Fibroblast of the conjunctiva (primary cell): Measurements from ENCODE around the gene HOOK1.
"Not testable (repeated sequence)": the region's sequence is repeated elsewhere in the genome, so short reads cannot be mapped to it uniquely, and the experiment has no call there.

Experiments
- DNase-seq: peaks from one replicate; pipeline ENCODE4 v3.0.0-alpha.2; 2010; ENCODE audit warnings: low read depth

The HOOK1 gene

DNA sequence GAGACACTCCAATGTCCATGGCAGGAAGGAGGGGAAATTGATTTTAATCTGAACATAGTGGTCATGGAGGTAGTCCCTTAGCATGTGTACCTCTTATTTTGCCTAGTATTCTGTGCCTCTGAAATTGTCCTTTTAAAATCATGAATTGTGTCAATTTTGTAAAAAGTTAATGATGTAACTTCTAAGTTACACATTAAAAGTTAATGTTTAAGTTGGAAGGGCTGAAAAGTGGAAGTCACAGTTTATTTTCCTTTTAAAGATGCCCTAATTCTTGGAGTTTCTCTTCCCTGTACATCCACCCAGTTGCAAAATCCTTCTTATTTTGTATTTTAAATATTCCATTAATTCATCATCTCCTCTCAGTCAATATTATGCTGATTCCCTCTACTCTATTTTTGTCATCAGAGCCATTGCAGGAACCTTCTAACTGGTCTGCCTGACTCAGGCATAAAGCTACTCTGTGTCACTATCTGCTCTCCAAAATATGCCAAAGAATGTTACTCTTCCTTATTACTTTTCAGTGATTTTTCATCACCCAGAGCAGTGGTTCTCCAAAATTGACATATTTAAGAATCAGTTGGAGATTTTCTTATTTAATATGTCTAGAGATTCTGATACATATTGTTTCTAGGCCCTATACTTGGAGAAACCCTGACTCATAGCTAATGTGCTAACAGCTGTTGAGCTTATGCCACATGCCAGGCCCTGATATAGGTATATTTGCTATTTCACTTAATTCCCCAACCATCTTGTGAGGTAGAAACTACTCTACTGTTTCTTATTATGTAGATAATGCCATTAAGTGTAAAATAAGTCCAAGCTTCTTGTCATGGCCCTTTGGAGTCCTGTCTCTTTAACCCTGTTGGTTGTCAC, 5.1 kb downstream of the HOOK1 start:
- no peak for DNase-seq

DNA sequence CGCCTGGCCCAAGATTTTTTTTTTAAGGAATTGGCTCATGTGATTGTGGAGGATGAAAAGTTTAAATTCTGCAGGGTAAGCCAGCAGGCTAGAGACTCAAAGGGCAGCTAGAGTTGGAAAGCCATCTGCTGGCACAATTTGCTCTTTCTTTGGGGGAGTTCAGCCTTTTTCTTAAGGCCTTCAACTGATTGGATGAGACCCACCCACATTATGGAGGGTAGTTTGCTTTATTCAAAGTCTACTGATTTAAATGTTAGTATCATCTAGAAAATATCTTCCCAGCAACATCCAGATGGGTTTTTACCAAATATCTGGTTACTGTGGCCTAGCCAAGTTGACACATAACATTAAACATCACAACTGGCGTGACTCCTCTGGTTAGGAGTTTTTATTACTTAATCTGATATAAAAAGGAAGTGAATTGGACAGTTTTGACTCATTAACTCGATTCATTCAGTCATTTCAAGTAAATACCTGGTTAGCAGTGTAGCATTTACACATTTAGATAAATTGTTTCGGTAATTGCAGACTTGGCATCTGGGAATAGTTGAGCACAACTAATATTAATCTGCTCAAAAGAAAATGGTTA, 12.4 kb downstream of the HOOK1 start:
- no peak for DNase-seq

DNA sequence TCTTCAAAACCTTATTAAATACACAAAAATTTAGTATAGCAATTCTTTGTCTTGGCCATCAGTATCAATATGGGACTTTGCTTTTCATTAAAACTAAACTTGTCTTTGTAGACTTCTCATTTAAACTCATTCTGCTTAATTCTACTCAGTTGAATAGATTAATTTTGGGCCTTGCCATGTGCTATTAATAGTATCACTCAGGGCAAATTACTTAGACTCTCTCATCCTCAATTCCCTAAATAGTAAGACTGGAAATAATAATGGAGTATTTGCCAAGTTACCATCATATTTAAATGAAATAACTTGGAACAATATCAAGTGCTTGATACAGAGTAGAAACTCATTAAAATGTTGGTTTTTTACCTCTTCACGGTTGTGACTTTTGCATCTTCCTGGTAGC, 13.4 kb downstream of the HOOK1 start:
- no peak for DNase-seq

DNA sequence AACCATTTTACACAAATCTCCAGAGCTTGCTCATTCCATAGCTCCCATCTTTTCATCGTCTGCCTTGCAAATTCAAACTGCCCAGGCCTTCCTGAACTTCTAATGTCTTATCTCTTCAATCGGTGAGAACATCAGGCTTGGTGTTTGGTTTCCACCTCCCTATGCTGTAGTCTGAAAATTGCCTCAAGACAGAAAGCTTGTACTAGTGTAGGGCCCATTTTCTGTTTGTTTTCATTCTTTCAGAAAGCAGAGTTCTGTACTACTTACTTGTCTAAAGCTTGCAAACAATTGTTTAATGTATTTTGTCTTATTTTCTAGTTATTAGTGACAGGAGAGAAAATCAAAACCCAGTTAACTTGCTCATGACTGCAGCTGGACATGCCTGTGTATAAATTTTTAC, 16.8 kb downstream of the HOOK1 start:
- no peak for DNase-seq

DNA sequence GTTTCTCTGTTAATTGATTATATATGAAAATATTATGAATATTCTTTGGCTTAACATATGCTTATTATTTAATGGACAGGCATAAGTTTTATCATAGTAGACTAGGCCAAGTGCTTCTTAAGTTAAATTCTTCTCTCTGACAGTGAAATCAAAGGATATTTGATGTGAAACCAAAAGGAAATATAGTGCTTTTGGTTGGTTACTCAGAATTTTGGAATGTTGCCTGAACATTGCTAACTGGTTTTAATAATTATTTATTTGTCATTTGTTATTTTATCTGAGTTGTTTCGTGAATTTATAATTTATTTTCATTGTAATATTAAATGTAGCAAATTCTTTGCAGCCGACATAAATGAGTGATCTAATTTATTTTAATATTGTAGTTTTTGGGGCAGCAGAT, 18.3 kb downstream of the HOOK1 start:
- no peak for DNase-seq

DNA sequence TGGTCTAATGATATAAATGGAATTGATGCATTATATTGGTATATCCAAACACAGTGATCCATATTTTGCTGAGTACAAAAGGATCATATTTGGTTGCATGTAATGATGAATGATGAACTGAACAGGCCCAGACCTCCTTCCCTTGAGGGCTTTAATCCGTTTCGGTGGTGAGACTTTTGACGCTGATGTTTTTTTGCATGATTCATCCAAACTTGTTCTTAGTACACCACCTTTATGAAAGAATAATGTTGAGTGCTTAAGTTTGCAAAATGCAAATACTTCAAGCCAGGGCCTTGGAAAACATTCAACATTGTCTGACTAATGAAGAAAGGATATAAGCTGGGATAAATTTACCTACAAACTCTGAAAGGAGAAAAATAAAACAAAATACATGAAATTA, 19.2 kb downstream of the HOOK1 start:
- DNase-seq = no peak

DNA sequence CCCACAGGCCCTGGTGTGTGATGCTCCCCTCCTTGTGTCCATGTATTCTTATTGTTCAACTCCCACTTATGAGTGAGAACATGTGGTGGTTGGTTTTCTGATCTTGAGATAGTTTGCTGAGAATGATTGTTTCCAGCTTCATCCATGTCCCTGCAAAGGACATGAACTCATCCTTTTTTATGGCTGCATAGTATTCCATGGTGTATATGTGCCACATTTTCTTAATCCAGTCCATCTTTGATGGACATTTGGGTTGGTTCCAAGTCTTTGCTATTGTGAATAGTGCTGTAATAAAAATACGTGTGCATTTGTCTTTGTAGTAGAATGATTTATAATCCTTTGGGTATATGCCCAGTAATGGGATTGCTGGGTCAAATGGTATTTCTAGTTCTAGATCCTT, 23.1 kb downstream of the HOOK1 start:
- DNase-seq = not testable (repeated sequence)

DNA sequence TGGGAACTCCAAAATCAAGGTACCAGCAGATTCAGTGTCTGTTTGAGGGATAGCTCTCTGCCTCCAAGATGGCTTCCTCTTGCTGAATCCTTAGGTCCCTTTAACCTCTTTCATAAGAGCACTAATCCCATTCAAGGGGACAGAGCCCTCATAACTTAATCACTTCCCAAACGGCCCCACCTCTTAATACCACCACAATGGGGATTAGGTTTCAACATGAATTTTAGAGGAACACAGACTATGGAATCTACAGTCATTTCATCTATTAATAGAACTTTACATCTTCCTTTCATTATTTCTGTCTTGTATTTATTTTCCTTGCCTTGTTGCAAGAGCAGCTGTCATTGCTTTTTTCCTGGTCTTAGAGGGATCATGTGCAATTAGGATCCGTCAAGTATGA, 30.3 kb downstream of the HOOK1 start:
- DNase-seq = no peak

DNA sequence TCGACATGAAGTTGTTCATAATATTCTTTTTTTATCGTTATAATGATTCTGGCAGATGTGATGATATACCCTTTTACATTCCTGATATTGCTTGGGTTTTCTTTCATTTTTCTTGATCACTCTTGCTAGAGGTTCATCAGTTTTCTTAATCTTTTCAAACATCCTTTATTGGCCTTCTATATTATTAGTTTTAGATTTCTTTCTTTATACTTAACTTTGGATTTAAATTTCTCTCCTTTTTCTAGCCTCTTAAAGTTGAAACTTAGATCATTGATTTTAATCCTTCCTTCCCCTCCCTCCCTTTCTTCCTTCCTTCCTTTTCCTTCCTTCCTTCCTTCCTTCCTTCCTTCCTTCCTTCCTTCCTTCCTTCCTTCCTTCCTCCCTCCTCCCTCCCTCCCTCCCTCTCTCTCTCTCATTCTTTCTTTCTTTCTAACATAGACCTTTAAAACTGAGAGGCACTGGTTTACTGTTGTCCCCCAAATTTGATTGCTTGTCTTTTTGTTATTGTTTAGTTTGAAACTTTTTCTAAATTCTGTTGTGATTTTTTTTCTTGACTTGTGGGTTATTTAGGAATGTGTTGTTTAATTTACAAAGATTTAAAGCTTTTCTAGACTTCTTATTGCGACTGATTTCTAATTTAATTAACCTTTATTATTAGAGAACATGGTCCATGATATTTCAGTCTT, 31.6 kb downstream of the HOOK1 start:
- no peak for DNase-seq

DNA sequence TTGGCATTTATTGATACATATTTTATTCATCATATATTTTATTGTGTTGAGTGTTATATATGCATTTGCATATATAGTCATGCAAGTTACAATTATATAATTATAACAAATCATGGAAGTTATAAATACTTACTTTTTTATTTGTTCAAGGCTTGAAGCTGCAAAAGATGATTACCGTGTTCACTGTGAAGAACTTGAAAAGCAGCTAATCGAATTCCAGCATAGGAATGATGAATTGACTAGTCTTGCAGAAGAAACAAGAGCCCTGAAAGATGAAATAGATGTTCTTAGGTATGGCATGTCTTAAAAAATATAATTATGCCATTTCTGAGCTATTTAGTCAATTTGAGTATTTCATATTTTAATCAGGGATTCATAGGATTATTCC, 32.1 kb downstream of the HOOK1 start:
- no peak for DNase-seq

DNA sequence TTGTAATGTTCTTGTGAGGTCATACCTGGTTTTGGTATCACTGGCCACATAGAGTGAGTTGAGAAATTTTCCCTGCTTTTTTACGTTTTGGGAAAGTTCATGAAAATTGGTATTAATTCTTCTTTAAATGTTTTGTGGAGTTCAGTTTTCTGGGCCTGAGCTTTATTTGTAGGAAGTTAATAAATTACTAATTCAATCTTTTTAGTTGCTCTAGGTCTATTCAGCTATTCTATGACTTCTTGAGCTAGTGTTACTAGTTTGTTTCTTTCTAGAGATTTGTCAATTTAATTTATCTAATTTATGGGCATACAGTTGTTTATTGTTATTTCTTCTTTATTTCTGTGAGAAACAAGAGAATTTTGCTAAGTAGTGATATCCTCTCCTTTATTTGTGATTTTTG, 37.4 kb downstream of the HOOK1 start:
- no peak for DNase-seq

DNA sequence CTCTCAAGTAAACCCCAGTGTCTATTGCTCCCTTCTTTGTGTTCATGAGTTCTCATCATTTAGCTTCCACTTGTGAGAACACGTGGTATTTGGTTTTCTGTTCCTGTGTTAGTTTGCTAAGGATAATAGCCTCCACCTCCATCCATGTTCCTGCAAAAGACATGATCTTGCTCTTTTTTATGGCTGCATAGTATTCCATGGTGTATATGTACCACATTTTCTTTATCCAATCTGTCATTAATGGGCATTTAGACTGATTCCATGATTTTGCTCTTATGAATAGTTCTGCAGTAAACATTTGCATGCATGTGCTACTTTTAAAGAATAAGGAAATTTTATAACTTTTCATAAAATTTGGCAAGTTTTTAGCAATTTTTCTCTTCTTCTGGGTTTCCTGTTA, 40.5 kb downstream of the HOOK1 start:
- not testable (repeated sequence) for DNase-seq

DNA sequence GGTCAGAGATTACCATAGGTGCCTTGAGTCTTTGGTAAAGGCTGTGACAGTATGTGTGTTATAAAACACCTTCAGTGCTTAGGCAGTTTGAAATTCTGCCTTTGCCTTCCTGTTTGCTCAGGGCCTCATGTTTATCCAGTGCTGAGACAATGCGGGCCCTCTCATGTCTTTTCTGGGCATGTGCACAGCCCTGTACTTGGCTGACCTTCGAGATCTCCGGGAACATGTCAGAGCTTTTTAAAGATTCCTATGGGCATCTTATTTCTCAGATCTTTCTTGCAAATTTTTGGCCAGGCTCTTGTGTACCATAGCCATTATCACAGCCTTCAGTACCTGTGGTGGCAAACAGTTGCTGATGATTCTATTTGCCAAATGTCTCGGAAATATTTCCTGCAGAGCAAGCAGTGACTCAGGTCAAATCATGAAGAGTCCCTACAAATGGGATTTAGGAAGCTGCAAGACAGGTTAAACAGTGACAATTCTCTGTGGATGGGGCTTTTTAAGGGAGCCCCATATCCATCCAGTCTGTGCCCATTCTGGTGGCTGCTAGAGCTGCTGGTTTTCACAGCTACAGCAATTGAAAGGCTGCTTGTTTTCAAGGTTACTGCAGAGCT, 42.1 kb downstream of the HOOK1 start:
- no peak for DNase-seq

DNA sequence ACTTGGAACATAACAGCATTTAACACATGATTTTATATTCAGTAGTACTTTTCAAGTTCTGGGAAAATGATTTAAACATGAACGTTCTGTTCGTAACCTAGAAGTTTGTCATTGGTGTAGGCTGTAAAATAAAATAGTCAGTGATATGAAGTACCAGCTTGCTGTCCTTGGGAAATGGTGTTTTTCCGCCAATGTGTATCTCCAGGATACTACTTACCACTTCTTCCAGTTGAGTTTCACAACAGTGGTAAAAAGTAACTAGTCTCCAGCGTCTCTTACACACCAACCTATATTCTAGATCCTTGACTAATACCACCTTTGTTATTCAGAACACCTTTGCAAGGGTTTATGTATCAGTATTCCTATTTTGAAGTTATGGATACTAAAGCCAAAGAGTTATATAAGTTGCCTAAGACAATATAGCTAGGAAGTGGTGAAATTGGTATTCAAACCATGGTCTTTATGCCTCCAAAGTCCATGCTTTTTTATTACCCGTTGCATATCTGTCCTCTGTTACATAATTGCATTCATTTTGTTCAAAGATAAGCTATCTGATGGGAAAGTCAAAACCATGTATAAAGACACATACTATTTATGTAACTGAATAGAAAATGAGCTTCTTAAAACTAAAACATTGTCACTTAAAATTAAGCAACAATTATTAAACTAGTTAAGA, 43.1 kb downstream of the HOOK1 start:
- DNase-seq = no peak

DNA sequence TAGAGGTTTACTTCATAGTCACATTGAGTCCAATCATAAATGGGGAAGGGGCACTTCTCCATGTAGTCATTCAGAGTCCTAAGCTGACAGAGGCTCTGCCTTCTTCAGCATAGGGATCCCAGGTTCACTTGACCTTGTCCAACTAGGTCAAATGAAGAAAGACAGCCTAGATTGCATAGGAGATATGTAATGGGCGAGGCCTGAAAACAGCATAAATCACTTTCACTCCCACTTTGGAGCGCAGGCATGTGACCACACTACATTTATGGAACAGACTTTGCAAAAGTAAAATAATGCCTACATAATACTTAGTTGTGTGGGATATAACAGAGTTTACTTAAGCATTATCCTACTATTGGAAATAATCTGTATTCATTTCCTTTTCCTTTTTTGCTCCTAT, 51.7 kb downstream of the HOOK1 start:
- no peak for DNase-seq

DNA sequence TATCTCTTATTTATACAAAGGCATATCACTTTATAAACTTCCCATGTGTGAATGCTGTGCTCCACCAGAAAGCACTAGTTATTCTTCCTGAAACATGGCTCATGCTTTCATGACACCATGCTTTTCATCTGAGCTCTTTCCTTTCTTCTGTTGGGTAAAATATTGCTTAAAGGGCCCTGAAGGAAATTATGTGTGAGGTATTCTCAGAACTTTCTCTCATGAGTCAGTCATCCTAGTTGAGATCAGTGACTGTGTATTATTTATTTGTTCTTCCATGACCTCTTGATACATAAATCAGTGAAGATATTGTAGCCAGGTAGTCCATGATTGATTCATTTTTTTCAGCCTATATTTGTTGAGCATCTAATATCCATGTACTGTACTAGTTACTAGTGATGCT, 57.0 kb downstream of the HOOK1 start:
- DNase-seq = no peak

DNA sequence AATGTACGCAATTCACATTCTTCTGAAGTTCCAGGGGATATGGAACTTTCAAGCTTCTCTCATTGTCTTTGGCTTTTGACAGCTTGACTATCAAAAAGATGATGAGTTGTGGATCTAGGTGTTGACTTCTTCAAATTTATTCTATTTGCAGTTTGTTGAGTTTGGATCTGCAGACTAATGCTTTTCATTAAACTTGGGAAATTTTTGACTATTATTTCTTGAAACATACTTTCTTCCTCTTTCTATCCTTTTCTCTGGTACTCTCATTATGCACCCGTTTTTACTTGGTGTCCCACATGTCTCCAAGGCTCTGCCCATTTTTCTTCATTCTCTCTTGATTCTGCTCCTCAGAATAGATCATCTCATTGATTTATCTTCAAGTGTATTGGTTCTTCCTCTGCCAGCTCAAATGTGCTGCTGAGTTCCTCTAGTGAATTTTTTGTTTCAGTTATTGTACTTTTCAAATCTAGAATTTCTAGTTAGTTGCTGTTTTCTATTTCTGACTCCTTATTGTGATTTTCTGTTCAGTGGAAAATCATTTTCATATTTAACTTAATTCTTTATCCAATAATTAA, 62.4 kb downstream of the HOOK1 start:
- DNase-seq = no peak

DNA sequence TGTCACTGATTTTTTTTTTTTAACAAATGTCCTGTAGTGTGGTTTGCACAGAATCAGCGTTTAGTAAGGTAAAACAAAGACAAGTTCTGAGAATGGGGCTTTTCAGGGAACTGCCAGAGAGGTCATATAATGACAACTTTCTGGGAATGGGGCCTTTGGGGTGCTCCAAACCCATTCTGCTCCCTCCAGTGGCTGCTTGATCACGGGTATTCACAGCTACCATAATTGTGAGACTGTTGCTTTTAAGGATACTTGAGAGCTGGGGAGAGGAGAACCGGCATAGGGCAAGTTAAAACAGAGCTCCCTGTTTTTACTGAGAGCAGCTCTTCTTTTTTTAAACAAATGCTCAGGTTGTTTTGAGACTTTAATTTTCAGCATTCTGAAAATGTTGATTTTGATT, 63.6 kb downstream of the HOOK1 start:
- DNase-seq = no peak

DNA sequence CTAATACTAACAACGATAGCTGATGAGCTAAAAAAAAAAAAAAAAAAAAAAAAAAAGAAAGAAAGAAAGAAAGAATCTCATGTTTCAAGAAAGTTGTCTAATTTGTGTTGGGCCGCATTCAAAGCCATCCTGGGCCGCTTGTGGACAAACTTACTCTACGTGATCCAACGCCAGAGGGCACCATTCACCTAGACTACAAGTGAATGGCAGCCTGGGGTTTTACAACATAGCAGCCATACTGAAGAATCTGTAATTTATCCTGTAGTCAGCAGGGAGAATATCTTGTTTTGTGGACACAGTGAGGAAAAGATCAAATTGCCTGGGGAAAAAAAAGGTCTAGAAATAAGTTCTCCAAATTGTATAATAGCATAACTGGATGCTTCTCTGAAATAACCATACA, 64.8 kb downstream of the HOOK1 start:
- DNase-seq = peak; percentile 48

DNA sequence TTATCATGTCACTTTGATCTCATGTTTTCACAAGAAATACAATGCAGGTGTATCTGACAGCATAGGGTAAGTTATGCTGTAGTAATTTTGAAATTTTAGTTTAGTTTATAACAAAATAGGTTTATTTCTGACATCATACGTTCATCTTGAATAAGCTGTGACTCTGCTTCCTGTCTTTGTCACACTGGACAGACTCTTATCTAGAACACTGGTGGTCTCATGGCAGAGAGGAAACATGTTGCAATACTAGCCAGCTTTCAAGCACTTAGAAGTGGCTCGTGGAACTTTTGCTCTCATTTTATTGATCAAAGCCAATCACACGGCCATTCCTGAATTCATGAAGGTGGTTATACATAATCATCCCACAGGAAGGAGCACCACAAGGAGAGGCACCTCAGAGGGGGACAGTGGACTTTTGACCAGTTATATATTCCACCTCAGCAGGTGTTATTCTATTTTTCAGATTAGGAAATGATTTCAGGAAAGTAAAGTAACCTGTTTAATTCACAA, 65.3 kb downstream of the HOOK1 start:
- DNase-seq = no peak

DNA sequence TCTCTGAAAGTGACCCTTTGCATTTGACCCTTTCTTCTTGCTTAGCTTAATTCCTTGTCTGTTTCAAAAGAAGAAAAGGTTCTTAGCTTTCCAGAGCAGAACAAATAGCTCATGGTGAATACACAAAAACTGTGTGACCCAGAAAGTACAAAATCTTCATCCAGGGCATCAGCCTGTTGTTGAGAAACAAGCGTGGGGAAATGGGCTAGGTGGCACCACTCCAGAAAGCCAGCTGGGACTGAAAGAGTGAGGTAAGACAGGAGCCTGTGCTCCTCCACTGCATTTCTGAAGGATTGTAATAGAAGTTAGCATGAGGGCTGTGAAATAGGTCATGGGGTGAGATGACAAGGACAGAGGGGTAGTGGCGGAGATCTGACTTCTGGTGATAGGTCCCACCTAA, 66.0 kb downstream of the HOOK1 start:
- DNase-seq = no peak
